ENCODE results near the gene DYNLT4.

Gene DYNLT4

GRCh38 chr1:44810101-44810761 lies 3.1 kb upstream of the DYNLT4 start:
- Histone ChIP-seq H3K27me3 (ENCODE audit: low read depth) (no peaks in the 10 kb centered on the region), H3K4me3 (no peak overlapping the region), H3K4me1 (peaks cover 26% of the 10 kb centered on the region), H3K9me3 (no peaks in the 10 kb centered on the region; the same call in 1 of the 2 replicates), H3K36me3 (replicated peaks) (peaks cover 17% of the 10 kb centered on the region)
- in situ Hi-C loops (cut with MboI; ENCODE audit: low sequenced_read_pairs), result loop anchor here (10.0 kb wide), 1 partner anchor 75 kb away; the partner anchor contains the start of genes KIF2C and RNU5D-1
- no peak for DNase-seq (ENCODE audit: low spot score in 2 of 2)

DNA sequence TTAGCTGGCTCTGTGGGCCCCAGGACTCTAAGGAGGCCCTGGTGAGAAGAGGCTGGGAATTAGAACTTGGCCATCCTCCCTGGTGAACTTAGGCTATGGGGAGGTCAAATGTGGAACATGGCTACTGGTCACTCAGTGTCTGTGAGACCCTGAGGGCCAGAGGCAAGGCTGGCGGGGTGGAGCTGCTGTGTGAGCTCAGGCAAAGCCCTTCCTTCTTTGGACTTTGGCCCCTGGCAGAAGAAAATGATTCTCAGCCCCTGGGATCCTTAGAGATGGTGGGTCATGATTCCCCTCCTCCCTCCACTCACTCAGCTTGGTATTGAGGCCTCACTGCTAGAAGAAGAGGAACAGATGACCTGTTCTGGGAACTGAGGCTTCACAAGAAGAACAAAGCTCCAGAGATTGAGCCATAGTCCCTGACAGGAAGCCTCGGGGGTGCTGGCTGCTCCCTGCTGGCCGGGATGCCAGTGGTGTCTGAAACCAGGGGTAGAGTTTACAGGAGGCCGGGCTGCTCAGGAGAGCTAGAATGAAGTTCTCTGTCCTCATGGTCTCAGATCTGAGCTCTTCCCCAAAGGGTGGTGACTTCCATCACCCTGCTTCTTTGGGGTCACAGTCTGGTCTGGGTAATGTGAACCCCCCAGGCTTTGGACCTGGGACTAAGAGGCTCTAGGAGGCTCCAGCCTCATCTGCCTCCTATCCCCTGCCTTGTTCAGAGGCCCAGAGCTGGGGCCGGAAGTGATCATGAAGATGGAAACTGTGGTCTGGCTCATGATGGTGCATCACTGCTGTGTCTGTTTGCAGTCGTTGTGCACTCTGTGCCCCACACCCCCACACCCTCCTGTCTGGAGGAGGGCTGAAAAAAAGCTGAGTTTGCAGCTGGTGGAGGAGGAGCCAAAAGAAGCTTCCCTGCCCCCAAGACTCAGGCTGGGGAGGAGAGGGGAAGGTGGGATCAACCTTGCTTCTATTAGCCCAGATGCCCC lies 2.1 kb upstream of the DYNLT4 start:
- H3K36me3 ChIP-seq (replicated peaks), result peaks cover 24% of the 10 kb centered on the region
- in situ Hi-C loops (cut with MboI; ENCODE audit: low sequenced_read_pairs), result no loop called here
- H3K9me3 ChIP-seq, result no peaks in the 10 kb centered on the region; the same call in 1 of the 2 replicates
- H3K4me1 ChIP-seq, result peaks cover 26% of the 10 kb centered on the region
- H3K4me3 ChIP-seq, result no peak overlapping the region
- no peak for DNase-seq (ENCODE audit: low spot score in 2 of 2)
- H3K27me3 ChIP-seq (ENCODE audit: low read depth), result no peaks in the 10 kb centered on the region

DNA sequence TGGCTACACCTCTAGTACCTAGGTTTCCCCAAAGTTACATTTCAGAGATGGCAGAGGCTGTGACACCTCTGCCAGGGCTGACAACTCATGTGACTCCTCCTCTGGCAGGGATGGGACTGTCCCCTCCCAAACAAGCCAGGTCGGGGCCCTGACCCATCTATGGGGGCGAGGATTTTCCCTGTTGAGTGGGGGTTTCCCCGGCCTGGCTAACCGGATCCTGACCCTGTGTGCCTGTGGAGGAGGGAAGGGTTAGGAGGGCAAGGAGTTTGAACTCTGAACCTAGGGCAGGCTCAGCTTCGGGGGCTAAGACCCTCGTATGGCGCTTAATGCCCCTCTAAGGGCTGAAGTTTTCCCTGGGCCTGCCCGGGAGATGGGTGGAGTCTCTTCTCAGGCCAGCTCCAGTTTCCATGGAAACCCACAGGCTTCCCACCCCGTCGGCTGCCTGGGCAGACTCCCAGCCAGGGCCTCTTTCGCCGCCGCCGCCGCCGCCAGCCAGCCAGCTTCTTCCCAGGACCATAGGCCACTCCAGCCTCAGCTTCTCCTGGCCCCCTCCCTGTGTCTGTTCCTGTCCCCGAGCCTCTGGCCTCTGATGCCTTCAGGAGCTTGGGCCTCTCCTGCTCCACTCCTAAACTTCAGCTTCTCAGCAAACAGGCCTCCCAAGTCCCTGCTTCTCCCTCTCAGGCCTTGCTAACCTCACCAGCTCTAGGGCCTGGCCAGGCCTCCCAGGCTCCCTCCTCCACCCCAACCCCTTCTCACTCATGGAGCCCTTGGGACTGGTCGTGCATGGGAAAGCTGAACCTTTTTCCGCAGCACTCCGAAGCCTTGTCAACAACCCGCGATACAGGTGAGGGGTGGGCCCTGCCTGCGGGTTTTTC lies 1.1 kb upstream of the DYNLT4 start, which contains the start of gene BTBD19:
Gene BTBD19 (plus strand): TSS at position 461 of the 875 bp plus-strand sequence. CDS start 298 bp downstream, at position 759.
- H3K4me1 ChIP-seq, result peaks cover 18% of the 10 kb centered on the region
- DNase-seq (ENCODE audit: low spot score in 2 of 2), result peak; percentile 66 to 82
- in situ Hi-C loops (cut with MboI; ENCODE audit: low sequenced_read_pairs), result no loop called here

DNA sequence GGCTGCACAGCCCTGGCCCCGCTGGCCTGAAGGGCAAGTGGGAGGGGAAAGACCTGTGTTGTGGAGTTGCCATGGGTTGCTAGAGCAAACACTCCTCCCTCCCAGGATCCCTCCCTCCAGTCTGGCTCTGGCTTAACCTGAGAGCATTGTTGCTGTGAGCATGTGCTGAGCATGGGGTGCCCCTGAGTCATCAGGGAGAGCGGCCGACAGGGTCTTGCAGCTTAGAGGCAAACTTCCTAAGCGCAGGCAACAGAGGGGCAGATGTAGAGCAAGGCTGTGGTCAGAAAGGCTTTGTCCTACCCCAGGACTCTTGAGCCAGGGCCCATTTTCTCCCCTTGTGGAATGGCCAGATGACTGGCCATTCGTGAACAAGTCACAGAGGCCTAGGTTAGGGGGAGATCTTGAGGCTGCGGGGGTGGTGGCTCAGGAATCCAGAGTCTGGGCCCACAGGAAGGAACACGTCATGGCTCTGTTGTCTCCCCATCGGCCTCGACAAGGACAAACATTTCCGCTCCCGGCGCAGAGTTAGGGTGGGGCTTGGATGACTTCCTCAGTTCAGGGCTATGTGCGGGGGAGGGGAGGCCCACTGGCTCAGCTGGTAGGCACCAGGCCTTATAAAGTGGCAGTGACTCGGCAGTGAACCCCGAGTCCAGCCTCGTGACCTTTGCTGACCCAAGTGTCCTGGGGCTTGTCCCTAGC lies 362 bp upstream of the DYNLT4 start:
- DNase-seq (ENCODE audit: low spot score in 2 of 2), result peak; percentile 49 to 82
- Histone ChIP-seq H3K36me3 (replicated peaks) (peaks cover 39% of the 10 kb centered on the region), H3K9me3 (no peaks in the 10 kb centered on the region; the same call in 1 of the 2 replicates), H3K27me3 (ENCODE audit: low read depth) (no peaks in the 10 kb centered on the region), H3K4me1 (peaks cover 18% of the 10 kb centered on the region), H3K4me3 (no peak overlapping the region)
- in situ Hi-C loops (cut with MboI; ENCODE audit: low sequenced_read_pairs), result no loop called here

More for the DNA sequence above, 1.1 kb upstream of the DYNLT4 start, which contains the start of gene BTBD19:
- H3K9me3 ChIP-seq, result no peaks in the 10 kb centered on the region; the same call in 1 of the 2 replicates
- H3K36me3 ChIP-seq (replicated peaks), result peaks cover 31% of the 10 kb centered on the region
- no peaks in the 10 kb centered on the region for H3K27me3 ChIP-seq (ENCODE audit: low read depth)
- H3K4me3 ChIP-seq, result no peak within 1 kb of the TSS

DNA sequence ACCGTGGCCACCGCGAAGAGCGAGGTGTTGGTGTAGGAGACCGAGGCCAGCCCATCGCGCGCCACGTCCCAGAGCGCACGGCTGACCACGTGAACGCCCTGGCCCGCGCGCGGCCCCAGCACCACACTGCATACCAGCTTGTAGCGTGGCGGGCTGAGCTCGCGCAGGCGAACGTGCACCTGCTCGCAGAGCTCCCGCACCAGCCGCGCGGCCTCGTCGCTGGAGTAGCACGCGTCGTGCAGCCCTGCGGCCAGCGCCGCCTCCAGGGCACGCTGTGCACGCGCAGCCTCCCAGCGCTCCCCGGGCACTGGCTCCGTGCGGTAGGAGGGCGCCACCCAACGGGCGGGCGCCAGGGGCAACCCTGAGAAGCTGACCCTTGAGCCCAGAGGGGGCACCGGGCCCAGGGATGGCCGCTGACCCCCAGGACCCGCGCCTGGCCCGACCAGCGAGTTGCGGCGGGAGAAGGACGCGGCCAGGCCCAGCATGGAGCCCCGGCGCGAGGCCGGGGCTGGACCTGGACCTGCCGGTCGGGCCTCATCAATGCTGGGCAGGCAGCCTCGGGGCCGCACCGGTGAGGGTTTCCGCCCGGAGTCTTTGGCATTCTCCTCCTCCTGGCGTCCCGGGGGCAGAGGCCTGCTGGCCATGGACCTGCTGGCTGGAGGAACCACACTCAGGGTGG lies 987 bp downstream of the DYNLT4 start:
- Histone ChIP-seq H3K9me3 (no peaks in the 10 kb centered on the region; the same call in 1 of the 2 replicates), H3K36me3 (replicated peaks) (peaks cover 45% of the 10 kb centered on the region), H3K27me3 (ENCODE audit: low read depth) (no peaks in the 10 kb centered on the region), H3K4me1 (peaks cover 18% of the 10 kb centered on the region), H3K4me3 (no peak overlapping the region)
- DNase-seq (ENCODE audit: low spot score in 2 of 2), result no peak
- in situ Hi-C loops (cut with MboI; ENCODE audit: low sequenced_read_pairs), result no loop called here

DNA sequence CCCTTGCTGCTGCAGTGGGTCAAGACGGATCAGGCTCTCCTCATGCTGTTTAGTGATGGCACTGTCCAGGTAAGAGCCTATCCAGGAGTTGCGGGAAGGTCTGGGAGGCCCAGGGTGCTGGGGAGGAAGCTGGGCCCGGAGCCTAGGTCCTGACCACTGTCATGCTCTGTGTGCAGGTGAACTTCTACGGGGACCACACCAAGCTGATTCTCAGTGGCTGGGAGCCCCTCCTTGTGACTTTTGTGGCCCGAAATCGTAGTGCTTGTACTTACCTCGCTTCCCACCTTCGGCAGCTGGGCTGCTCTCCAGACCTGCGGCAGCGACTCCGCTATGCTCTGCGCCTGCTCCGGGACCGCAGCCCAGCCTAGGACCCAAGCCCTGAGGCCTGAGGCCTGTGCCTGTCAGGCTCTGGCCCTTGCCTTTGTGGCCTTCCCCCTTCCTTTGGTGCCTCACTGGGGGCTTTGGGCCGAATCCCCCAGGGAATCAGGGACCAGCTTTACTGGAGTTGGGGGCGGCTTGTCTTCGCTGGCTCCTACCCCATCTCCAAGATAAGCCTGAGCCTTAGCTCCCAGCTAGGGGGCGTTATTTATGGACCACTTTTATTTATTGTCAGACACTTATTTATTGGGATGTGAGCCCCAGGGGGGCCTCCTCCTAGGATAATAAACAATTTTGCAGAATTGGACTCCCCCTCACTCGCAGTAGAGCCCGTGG lies 1.7 kb downstream of the DYNLT4 start:
- Histone ChIP-seq H3K4me3 (no peak overlapping the region), H3K4me1 (peaks cover 18% of the 10 kb centered on the region), H3K27me3 (ENCODE audit: low read depth) (no peaks in the 10 kb centered on the region), H3K9me3 (no peaks in the 10 kb centered on the region; the same call in 1 of the 2 replicates), H3K36me3 (replicated peaks) (peaks cover 45% of the 10 kb centered on the region)
- DNase-seq (ENCODE audit: low spot score in 2 of 2), result no peak
- in situ Hi-C loops (cut with MboI; ENCODE audit: low sequenced_read_pairs), result no loop called here

- H3K27me3 ChIP-seq (ENCODE audit: low read depth), result no peaks in the 10 kb centered on the region
- H3K9me3 ChIP-seq, result no peaks in the 10 kb centered on the region; the same call in 1 of the 2 replicates
- H3K36me3 ChIP-seq (replicated peaks), result peaks cover 45% of the 10 kb centered on the region
- H3K4me3 ChIP-seq, result no peak overlapping the region
- peaks cover 16% of the 10 kb centered on the region for H3K4me1 ChIP-seq
- in situ Hi-C loops (cut with MboI; ENCODE audit: low sequenced_read_pairs), result no loop called here
- no peak for DNase-seq (ENCODE audit: low spot score in 2 of 2)
Observed at GRCh38 chr1:44803312-44804095, 3.6 kb downstream of the DYNLT4 start.

DNA sequence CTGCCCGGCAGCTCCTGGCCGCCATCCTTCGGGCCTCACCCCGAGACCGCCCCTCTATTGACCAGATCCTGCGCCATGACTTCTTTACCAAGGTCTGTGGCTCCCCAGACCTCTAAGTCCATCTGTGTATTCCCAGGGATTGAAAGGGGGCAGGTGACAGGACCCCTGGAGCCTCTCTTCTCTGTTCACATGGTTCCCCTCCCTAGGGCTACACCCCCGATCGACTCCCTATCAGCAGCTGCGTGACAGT lies 4.2 kb downstream of the DYNLT4 start:
- H3K9me3 ChIP-seq, result no peaks in the 10 kb centered on the region
- no peaks in the 10 kb centered on the region for H3K27me3 ChIP-seq (ENCODE audit: low read depth)
- peaks cover 45% of the 10 kb centered on the region for H3K36me3 ChIP-seq (replicated peaks)
- in situ Hi-C loops (cut with MboI; ENCODE audit: low sequenced_read_pairs), result no loop called here
- no peak for DNase-seq (ENCODE audit: low spot score in 2 of 2)
- no peak overlapping the region for H3K4me3 ChIP-seq
- H3K4me1 ChIP-seq, result peaks cover 11% of the 10 kb centered on the region

DNA sequence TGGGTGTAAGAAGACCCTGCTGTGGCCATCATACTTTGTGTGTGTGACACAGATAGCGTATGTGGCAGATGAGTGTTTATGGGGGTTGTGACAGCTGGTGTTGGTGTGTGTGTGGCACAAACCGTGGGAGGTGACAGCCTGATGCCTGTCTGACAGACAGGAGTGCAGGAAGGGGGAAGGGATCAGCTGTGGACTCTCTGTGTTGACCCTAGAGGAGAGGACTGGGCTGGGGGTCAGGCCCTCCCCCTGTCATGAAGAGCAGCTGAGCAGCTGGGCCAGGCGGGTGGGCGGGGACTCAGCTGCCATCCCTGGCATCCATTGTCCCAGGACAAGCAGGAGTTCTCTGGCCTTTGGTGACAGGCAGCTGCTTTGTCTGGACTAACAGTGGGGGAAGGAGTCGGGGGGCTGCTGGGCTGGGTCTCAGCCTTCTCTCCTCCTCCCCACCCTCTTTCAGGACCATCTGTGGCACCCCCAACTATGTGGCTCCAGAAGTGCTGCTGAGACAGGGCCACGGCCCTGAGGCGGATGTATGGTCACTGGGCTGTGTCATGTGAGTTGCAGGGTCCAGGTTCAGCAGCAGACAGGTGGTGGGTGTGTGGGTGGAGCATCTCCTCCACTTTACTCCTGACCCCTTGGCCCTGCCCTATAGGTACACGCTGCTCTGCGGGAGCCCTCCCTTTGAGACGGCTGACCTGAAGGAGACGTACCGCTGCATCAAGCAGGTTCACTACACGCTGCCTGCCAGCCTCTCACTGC lies 4.7 kb downstream of the DYNLT4 start:
- no peaks in the 10 kb centered on the region for H3K9me3 ChIP-seq
- no peaks in the 10 kb centered on the region for H3K27me3 ChIP-seq (ENCODE audit: low read depth)
- H3K4me3 ChIP-seq, result no peak overlapping the region
- no peak for DNase-seq (ENCODE audit: low spot score in 2 of 2)
- in situ Hi-C loops (cut with MboI; ENCODE audit: low sequenced_read_pairs), result no loop called here
- H3K4me1 ChIP-seq, result peaks cover 6% of the 10 kb centered on the region
- peaks cover 45% of the 10 kb centered on the region for H3K36me3 ChIP-seq (replicated peaks)

DNA sequence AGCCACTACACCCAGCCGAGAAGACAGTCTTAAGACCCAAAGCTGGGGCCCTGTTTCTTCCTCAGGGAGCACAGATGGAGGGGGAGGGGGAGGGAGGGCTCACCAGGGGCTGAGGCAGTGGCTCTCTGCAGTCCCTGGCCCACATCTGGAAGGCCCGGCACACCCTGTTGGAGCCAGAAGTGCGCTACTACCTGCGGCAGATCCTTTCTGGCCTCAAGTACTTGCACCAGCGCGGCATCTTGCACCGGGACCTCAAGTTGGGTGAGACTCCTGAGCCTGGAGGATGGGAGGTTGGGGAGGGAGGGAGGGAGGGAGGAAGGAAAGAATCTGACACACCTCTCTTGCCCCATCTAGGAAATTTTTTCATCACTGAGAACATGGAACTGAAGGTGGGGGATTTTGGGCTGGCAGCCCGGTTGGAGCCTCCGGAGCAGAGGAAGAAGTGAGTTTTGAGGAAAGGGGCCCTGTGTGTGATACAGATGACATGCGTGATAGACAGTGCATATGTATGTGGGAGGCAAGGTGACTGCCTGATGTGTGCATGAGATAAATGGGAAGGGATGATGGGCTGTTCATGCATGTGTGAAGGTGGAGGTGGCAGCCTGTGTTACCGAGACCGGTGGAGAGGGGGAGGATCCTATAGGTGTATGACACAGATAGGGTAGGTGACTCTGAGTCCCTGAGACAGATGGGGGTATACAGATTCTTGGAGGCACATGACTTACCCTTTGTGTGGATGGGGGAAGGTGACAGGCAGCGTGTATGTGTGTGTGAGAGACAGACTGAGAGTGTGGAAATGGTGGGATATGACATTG lies 5.5 kb downstream of the DYNLT4 start:
- Histone ChIP-seq H3K36me3 (replicated peaks) (peaks cover 39% of the 10 kb centered on the region), H3K4me1 (no peaks in the 10 kb centered on the region; the same call in 1 of the 2 replicates), H3K4me3 (peak overlapping the region; percentile 82), H3K9me3 (no peaks in the 10 kb centered on the region), H3K27me3 (ENCODE audit: low read depth) (no peaks in the 10 kb centered on the region)
- in situ Hi-C loops (cut with MboI; ENCODE audit: low sequenced_read_pairs), result no loop called here
- DNase-seq (ENCODE audit: low spot score in 2 of 2), result peak in 1 of 2 experiments; percentile 51
